B cell (primary cell): ENCODE results near the gene C1orf87. TPM values are rescaled to one million over a fixed set of nuclear protein-coding genes. Genes with fewer than 3 reads are reported as not detected.
"Not testable (repeated sequence)": the region's sequence is repeated elsewhere in the genome, so short reads cannot be mapped to it uniquely, and the experiment has no call there.

Experiments used
- ATAC-seq: fragments of 200-7000 bp; cut with Tn5 transposase; one replicate; pipeline ENCODE4 v1.10.0; 2021; ENCODE audit warnings: low read depth, mild to moderate bottlenecking, moderate number of reproducible peaks, moderate library complexity
- CTCF ChIA-PET: fragments of 350-600 bp; sonication (Branson Sonifier 250); formaldehyde crosslinking; loops from one replicate; lab custom pipeline; 2021; ENCODE audit warnings: antibody characterized with exemption, inconsistent platforms; lab: Charles Lee
- POLR2A ChIA-PET: fragments of 350-600 bp; sonication (Branson Sonifier 250); formaldehyde crosslinking; loops from one replicate; lab custom pipeline; 2021; ENCODE audit warnings: antibody characterized with exemption; lab: Charles Lee
- DNase-seq: peaks from one replicate; pipeline ENCODE4 v3.0.0; 2013
- H2AFZ ChIP-seq: 2 replicates; pipeline ENCODE4 v1.6.1; 2012; ENCODE audit warnings: mild to moderate bottlenecking, low read depth, low read length; ENCODE audit not compliant: insufficient read depth, poor library complexity, severe bottlenecking
- H3K27ac ChIP-seq, 2 donors: 1 replicate in 1 of 2; 2 replicates in 1 of 2; pipeline ENCODE4 v1.5.1; 2012 to 2013; ENCODE audit warnings: low read length in 2 of 2, mild to moderate bottlenecking in 2 of 2, moderate library complexity in 1 of 2
- H3K27me3 ChIP-seq, 4 experiments: fragments of 200-600 bp in 1 of 4; sonication (generic) in 1 of 4; replicated peaks in 1 of 4; 1 replicate in 2 of 4; 2 replicates in 2 of 4; pipeline versions ENCODE4 v1.6.1 to v1.7.0; 2013 to 2016; ENCODE audit warnings: low read length in 3 of 4, mild to moderate bottlenecking in 2 of 4, mixed read lengths in 1 of 4, moderate library complexity in 1 of 4; ENCODE audit not compliant: insufficient read depth in 4 of 4, control insufficient read depth in 3 of 4; ENCODE audit errors: control extremely low read depth in 1 of 4
- H3K36me3 ChIP-seq, 2 experiments: replicated peaks in 1 of 2; 1 replicate in 1 of 2; 2 replicates in 1 of 2; pipeline versions ENCODE4 v1.6.1 to v1.7.1; 2013; ENCODE audit warnings: low read length in 1 of 2; ENCODE audit not compliant: insufficient read depth in 2 of 2, control insufficient read depth in 1 of 2; ENCODE audit errors: control extremely low read depth in 1 of 2, extremely low read depth in 1 of 2
- H3K4me1 ChIP-seq, 2 donors: fragments of 200-600 bp in 1 of 2; sonication (generic) in 1 of 2; 1 replicate in 1 of 2; 2 replicates in 1 of 2; pipeline versions ENCODE4 v1.5.1 to v1.6.1; 2013 to 2017; ENCODE audit warnings: low read length in 2 of 2; ENCODE audit not compliant: control insufficient read depth in 2 of 2, insufficient read depth in 2 of 2
- H3K4me2 ChIP-seq: replicated peaks from 2 replicates; pipeline ENCODE3; 2012; ENCODE audit warnings: mild to moderate bottlenecking, low read depth, low read length; ENCODE audit not compliant: poor library complexity, severe bottlenecking
- H3K4me3 ChIP-seq, 5 experiments: fragments of 200-600 bp in 1 of 5; sonication (generic) in 1 of 5; 1 replicate in 3 of 5; 2 replicates in 2 of 5; pipeline versions ENCODE4 v1.5.1 to v1.7.0; 2011 to 2016; ENCODE audit warnings: low read length in 4 of 5, mild to moderate bottlenecking in 4 of 5, low read depth in 2 of 5, control low read depth in 1 of 5, moderate library complexity in 1 of 5; ENCODE audit not compliant: insufficient read depth in 1 of 5; ENCODE audit errors: control extremely low read depth in 1 of 5, extremely low read depth in 1 of 5
- H3K79me2 ChIP-seq: fragments of 200-600 bp; sonication (generic); one replicate; pipeline ENCODE4 v1.6.0; 2016; ENCODE audit warnings: low read length; ENCODE audit not compliant: control insufficient read depth, insufficient read depth
- H3K9ac ChIP-seq: fragments of 200-600 bp; sonication (generic); 2 replicates; pipeline ENCODE4 v1.6.1; 2017; ENCODE audit warnings: mild to moderate bottlenecking, low read length, moderate library complexity
- H3K9me3 ChIP-seq, 3 donors: one replicate each; pipeline versions ENCODE4 v1.6.1 to v1.7.1; 2013; ENCODE audit warnings: low read length in 2 of 3; ENCODE audit not compliant: control insufficient read depth in 2 of 3, insufficient read depth in 1 of 3; ENCODE audit errors: control extremely low read depth in 1 of 3
- H4K20me1 ChIP-seq: 2 replicates; pipeline ENCODE4 v1.6.0; 2012; ENCODE audit warnings: mild to moderate bottlenecking, low read length; ENCODE audit not compliant: insufficient read depth, control insufficient read depth, poor library complexity, severe bottlenecking
- H3K27ac Mint-ChIP-seq: one replicate; pipeline ENCODE4 v1.8.0; 2021; ENCODE audit warnings: mixed read lengths
- H3K27me3 Mint-ChIP-seq: one replicate; pipeline ENCODE4 v1.8.0; 2021; ENCODE audit warnings: mixed read lengths
- H3K4me1 Mint-ChIP-seq: one replicate; pipeline ENCODE4 v1.8.0; 2021; ENCODE audit warnings: mixed read lengths
- H3K4me3 Mint-ChIP-seq: one replicate; pipeline ENCODE4 v1.8.0; 2021; ENCODE audit warnings: mixed read lengths
- H3K9me3 Mint-ChIP-seq: one replicate; pipeline ENCODE4 v1.8.0; 2022; ENCODE audit warnings: mixed read lengths; ENCODE audit not compliant: insufficient read depth
- WGBS: methylation state at CpG from one replicate; pipeline ENCODE4 v1.1.5; 2013; ENCODE audit warnings: missing lambda C conversion rate; ENCODE audit not compliant: insufficient coverage; 5-methylcytosine and 5-hydroxymethylcytosine counted together
- intact Hi-C: fragments of 100-400 bp; cut with micrococcal nuclease; formaldehyde crosslinking; loops from one replicate; pipeline ENCODE4 v1.10.0; 2022
- polyA plus RNA-seq: library from polyadenylated mRNA; depleted of rRNA; stranded (reverse); fragments of >200 nt; gene quantifications from 2 replicates; pipeline ENCODE4 v1.2.3, GENCODE V29; 2012
- total RNA-seq, 2 donors: library from RNA; stranded (reverse); fragments of 120-200 nt in 1 of 2; gene quantifications; 1 replicate in 1 of 2; 2 replicates in 1 of 2; pipeline versions ENCODE4 v1.2.3 to v1.2.4, GENCODE V29; 2013 to 2022

Gene C1orf87
- total and polyA plus RNA-seq, 2 donors (not counting 1 experiment from before 2014, with no cell fraction given), result not detected

DNA sequence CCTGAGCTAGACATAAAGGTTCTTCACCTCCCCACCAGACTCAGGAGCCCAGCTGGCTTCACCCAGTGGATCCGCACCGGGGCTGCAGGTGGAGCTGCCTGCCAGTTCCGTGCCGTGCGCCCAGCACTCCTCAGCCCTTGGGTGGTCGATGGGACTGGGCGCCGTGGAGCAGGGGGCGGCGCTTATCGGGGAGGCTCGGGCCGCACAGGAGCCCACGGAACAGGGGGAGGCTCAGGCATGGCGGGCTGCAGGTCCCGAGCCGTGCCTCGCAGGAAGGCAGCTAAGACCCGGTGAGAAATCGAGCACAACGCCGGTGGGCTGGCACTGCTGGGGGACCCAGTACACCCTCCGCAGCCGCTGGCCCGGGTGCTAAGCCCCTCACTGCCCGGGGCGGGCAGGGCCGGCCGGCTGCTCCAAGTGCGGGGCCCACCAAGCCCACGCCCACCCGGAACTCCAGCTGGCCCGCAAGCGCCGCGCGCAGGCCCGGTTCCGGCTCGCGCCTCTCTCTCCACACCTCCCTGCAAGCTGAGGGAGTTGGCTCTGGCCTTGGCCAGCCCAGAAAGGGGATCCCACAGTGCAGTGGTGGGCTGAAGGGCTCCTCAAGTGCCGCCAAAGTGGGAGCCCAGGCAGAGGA lies 103.9 kb downstream of the C1orf87 start:
- CTCF ChIA-PET, result interaction anchor here (2.9 kb wide), 1 partner anchor 23 kb away, joined by 13 read pairs; no protein-coding TSS in a partner anchor
- 96% methylated on average over 24 of the region's 42 CpGs for WGBS

DNA sequence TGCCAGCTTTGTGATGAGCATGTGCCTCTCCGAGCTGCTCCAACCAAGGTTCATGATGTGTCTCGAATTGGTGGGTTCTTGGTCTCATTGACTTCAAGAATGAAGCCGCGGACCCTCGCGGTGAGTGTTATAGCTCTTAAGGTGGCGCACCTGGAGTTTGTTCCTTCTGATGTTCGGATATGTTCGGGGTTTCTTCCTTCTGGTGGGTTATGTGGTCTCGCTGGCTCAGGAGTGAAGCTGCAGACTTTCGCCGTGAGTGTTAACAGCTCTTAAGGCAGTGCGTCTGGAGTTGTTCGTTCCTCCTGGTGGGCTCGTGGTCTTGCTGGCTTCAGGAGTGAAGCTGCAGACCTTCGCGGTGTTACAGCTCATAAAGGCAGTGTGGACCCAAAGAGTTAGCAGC lies 104.8 kb downstream of the C1orf87 start:
- 78% methylated on average over 11 of the region's 17 CpGs for WGBS

More for the DNA sequence above, 103.9 kb downstream of the C1orf87 start:
- peaks cover 20% of the 10 kb centered on the region for H3K27me3 Mint-ChIP-seq
- H3K4me3 ChIP-seq, H3K4me2 ChIP-seq, H3K4me1 ChIP-seq, H3K27ac Mint-ChIP-seq, POLR2A ChIA-PET, H2AFZ ChIP-seq, H3K9me3 ChIP-seq, DNase-seq, H4K20me1 ChIP-seq, H3K27ac ChIP-seq, H3K9ac ChIP-seq, H3K9me3 Mint-ChIP-seq, H3K36me3 ChIP-seq, H3K4me1 Mint-ChIP-seq, H3K79me2 ChIP-seq, ATAC-seq, H3K27me3 ChIP-seq, H3K4me3 Mint-ChIP-seq: not testable (repeated sequence)
- intact Hi-C loops, result loop anchor here (5.0 to 10.0 kb wide), 3 partner anchors 1075 to 1898 kb away; no protein-coding TSS in a partner anchor

More for the DNA sequence above, 104.8 kb downstream of the C1orf87 start:
- DNase-seq, H3K27me3 ChIP-seq, H3K4me1 Mint-ChIP-seq, H3K27ac Mint-ChIP-seq, H3K9me3 Mint-ChIP-seq, H3K36me3 ChIP-seq, POLR2A ChIA-PET, H3K79me2 ChIP-seq, H3K4me2 ChIP-seq, H3K4me3 Mint-ChIP-seq, H2AFZ ChIP-seq, H3K9me3 ChIP-seq, intact Hi-C loops, H3K4me3 ChIP-seq, H4K20me1 ChIP-seq, ATAC-seq, H3K4me1 ChIP-seq, H3K9ac ChIP-seq, H3K27ac ChIP-seq: not testable (repeated sequence)
- CTCF ChIA-PET, result interaction anchor here (5.0 kb wide), 1 partner anchor 9 kb away, joined by 36 read pairs; no protein-coding TSS in a partner anchor
- peaks cover 16% of the 10 kb centered on the region for H3K27me3 Mint-ChIP-seq
